ENCODE measurements around the gene SDK1.

GRCh38 chr7:3332308-3332707 lies 31.3 kb downstream of the SDK1 start:
- TF ChIP-seq CTCF (IDR thresholded peaks at IDR 0.05 in 4 of 5, conservative IDR thresholded peaks at IDR 0.05 in 1 of 5): no peak
- no peak for TF ChIP-seq POLR2A (IDR thresholded peaks at IDR 0.05)
